SK-N-MC (cell line): ENCODE results near the gene MOB3A.

Experiments used
- DNase-seq: peaks from one replicate; pipeline ENCODE4 v3.0.0-alpha.2; 2011; ENCODE audit warnings: low read depth, low spot score
- H3K27ac ChIP-seq: fragments of 200-600 bp; sonication (generic); 2 replicates; pipeline ENCODE4 v1.5.1; 2016; ENCODE audit warnings: mixed run types
- H3K36me3 ChIP-seq: fragments of 200-600 bp; sonication (generic); 2 replicates; pipeline ENCODE4 v1.6.1; 2017; ENCODE audit warnings: antibody characterized with exemption, low read length, mixed read lengths; ENCODE audit not compliant: insufficient read depth
- H3K4me3 ChIP-seq: fragments of 200-600 bp; sonication (generic); 2 replicates; pipeline ENCODE4 v1.5.1; 2016
- H3K9ac ChIP-seq: fragments of 200-600 bp; sonication (generic); 2 replicates; pipeline ENCODE4 v1.8.0; 2017; ENCODE audit warnings: mixed run types, mixed read lengths; ENCODE audit not compliant: insufficient read length
- H3K9me3 ChIP-seq: fragments of 200-600 bp; sonication (generic); 2 replicates; pipeline ENCODE4 v1.6.1; 2017; ENCODE audit warnings: low read depth, mild to moderate bottlenecking, antibody characterized with exemption, low read length, moderate library complexity, mixed read lengths
- EZH2 ChIP-seq: fragments of 200-600 bp; sonication (generic); IDR thresholded peaks from one replicate; pipeline ENCODE4 v1.6.1; 2017; ENCODE audit warnings: antibody characterized with exemption
- FOXP2 ChIP-seq: optimal IDR thresholded peaks from 2 replicates; pipeline ENCODE3; 2011; ENCODE audit warnings: mild to moderate bottlenecking, moderate library complexity; ENCODE audit not compliant: insufficient read depth; ENCODE audit errors: extremely low read length, control extremely low read depth
- POLR2AphosphoS5 ChIP-seq: IDR thresholded peaks from 2 replicates; pipeline ENCODE4 v1.6.1; 2012; ENCODE audit warnings: mild to moderate bottlenecking, low read depth, low read length, borderline replicate concordance

The MOB3A gene

DNA sequence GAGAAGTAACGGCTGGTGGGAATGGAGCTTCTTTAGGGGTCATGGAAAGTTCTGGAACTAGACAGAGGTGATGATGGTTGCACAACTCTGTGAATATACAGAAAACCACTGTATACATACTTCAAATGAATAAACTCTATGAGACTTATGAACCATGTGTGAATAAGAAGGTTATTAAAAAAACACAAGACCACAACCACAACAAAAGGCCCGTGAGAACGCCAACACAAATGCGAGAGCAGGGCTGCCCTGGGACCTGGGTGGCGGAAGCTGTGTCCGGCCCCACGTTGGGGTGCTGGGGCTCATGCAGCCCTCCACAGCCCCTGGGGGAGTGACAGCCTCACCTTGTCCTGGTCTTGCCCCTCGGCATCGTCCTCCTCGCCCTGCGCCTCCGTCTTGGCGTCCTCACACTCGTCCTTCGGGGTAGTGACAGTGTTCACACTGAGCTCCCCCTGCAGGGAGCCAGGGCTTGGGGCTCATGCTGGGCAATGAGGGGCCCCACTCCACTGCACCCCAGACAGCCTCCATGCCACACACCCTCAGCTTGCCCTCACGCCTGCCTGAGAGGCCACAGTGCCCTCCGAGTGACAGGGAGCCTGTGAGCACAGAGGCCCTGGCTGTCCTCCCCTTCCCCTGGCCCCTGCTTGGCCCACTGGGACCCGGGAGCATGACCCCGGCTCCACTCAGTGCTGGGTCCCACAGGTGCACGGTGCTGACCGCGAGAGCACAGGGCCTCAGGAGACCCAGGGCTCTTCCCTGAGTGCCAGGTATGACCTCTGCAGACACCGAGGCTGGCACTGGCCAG lies 16.6 kb upstream of the MOB3A start:
- H3K27ac ChIP-seq, result no peak overlapping the region
- no peaks in the 10 kb centered on the region for H3K9me3 ChIP-seq
- H3K9ac ChIP-seq, result no peak overlapping the region
- peaks cover 89% of the 10 kb centered on the region for H3K36me3 ChIP-seq
- no peak for DNase-seq
- no peak overlapping the region for H3K4me3 ChIP-seq
- TF ChIP-seq POLR2AphosphoS5, result no peak
- TF ChIP-seq EZH2, result no peak
- no peak for TF ChIP-seq FOXP2

- Histone ChIP-seq H3K9me3 (no peaks in the 10 kb centered on the region), H3K36me3 (peaks cover 88% of the 10 kb centered on the region), H3K4me3 (no peak overlapping the region), H3K9ac (no peak overlapping the region), H3K27ac (no peak overlapping the region)
- TF ChIP-seq EZH2 (no peak), FOXP2 (no peak), POLR2AphosphoS5 (no peak)
- DNase-seq, result no peak
Measured at GRCh38 chr19:2111886-2112285, 15.8 kb upstream of the MOB3A start.

DNA sequence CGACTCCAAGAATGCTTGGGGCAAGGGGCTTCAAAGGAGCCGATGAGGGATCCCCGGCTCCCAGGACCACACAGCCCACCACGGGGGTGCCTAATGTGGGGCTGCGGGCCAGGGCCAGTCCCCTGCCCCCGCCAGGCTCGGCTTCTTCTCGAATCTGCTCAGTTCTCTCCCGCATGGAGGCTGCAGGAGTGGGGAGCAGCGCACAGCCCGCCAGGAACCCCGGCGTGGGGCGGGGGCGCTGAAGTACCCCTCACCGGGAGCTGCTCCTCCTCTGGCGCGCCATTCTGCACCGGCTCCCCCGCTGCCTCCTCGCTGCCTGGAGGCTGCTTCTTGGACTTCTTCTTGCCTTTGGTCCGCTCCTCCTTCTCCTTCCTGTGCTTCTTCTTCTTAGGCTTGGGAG lies 15.3 kb upstream of the MOB3A start:
- Histone ChIP-seq H3K36me3 (peaks cover 88% of the 10 kb centered on the region), H3K4me3 (no peak overlapping the region), H3K9me3 (no peaks in the 10 kb centered on the region), H3K27ac (no peak overlapping the region), H3K9ac (no peak overlapping the region)
- TF ChIP-seq FOXP2 (no peak), EZH2 (no peak), POLR2AphosphoS5 (no peak)
- DNase-seq, result no peak

GRCh38 chr19:2110822-2111221 lies 14.7 kb upstream of the MOB3A start:
- peaks cover 88% of the 10 kb centered on the region for H3K36me3 ChIP-seq

DNA sequence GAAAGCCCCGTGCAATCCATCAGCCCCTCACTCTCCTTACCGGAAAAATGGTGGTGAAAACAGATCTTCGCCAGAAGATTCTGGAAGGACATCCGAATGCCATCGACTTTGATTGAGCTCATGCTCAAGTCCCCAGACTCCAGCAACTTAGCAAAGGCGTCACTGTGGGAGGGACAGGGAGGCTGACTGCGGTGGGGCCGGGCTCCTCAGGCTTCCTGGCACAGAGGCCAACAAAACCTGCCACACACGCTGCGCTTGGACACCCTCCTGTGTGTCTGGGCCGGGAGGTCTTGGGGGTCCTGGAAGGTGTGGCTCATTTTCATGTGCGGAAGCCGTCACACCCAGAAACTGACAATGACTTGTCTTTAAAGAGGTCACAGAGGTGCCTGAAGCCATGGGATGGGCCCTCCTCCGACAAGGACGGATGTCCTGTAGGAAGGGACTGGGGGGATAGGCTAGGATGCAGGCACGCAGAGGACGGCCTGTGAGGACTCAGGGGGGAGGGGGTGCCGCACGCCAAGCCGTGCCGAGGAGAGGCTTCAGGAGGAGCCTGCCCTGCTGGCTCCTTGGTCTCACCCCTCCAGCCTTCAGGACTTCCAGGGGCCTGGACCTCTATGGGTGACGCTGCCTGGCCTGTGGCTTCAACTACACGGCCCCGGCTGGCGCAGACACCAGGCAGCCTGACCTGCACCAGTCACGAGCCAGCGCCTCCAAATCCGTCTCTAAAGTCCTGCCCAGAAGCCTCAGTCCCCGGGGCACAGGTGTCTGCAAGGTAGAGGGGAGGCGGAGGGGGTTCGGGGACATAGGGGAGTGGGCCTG lies 13.1 kb upstream of the MOB3A start:
- H3K36me3 ChIP-seq, result peaks cover 87% of the 10 kb centered on the region
- H3K9ac ChIP-seq, result no peak overlapping the region
- H3K9me3 ChIP-seq, result no peaks in the 10 kb centered on the region
- no peak for TF ChIP-seq EZH2
- no peak for TF ChIP-seq FOXP2
- no peak for TF ChIP-seq POLR2AphosphoS5
- no peak overlapping the region for H3K27ac ChIP-seq
- no peak overlapping the region for H3K4me3 ChIP-seq
- DNase-seq, result no peak

More at GRCh38 chr19:2110822-2111221, 14.7 kb upstream of the MOB3A start:
- Histone ChIP-seq H3K4me3 (no peak overlapping the region), H3K9me3 (no peaks in the 10 kb centered on the region), H3K9ac (no peak overlapping the region), H3K27ac (no peak overlapping the region)
- DNase-seq, result no peak
- TF ChIP-seq POLR2AphosphoS5, result no peak
- TF ChIP-seq EZH2, result no peak
- TF ChIP-seq FOXP2, result no peak

GRCh38 chr19:2108251-2109016 lies 12.3 kb upstream of the MOB3A start:
- no peak overlapping the region for H3K4me3 ChIP-seq
- no peak overlapping the region for H3K9ac ChIP-seq
- peaks cover 86% of the 10 kb centered on the region for H3K36me3 ChIP-seq
- DNase-seq, result no peak
- H3K27ac ChIP-seq, result no peak overlapping the region
- TF ChIP-seq FOXP2 (no peak), EZH2 (no peak), POLR2AphosphoS5 (no peak)
- H3K9me3 ChIP-seq, result no peaks in the 10 kb centered on the region

DNA sequence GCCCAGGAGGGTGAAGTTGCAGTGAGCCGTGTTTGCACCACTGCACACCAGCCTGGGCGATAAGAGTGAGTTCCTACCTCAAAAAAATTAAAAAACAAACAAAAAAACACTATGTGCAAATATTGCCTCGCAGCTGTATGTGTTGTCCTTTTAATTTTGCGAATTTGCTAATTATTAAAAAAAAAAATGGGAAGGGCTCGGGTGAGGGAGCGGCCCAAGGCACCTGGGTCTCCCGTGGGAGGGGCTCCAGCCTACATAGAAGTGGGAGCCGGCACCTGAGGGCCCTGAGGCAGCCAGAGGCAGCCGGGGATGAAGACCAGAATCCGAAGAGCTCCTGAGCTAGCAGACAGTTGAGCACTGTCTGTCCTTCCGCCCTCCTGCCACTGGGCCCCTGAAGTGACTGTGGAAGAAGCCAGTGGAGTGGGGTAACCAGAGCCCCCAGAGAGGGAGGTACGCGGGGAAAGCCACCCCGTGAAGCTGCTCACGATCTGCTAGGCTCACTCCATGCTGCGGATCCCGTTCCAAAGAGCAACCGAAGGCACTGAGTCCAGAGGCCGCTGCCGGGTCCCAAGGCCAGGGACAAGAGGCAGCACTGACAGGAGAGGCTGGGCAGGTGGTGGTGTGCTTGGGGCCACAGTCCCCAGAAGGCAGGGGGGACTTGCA lies 7.0 kb upstream of the MOB3A start:
- DNase-seq, result no peak
- Histone ChIP-seq H3K4me3 (no peak overlapping the region), H3K36me3 (peaks cover 53% of the 10 kb centered on the region), H3K9ac (no peak overlapping the region), H3K9me3 (no peaks in the 10 kb centered on the region), H3K27ac (peak overlapping the region; percentile 46; the same call in 1 of the 2 replicates)
- TF ChIP-seq FOXP2 (no peak), POLR2AphosphoS5 (no peak), EZH2 (no peak)
